Measurements from ENCODE around the gene NLE1.
"Not testable (repeated sequence)": the region's sequence is repeated elsewhere in the genome, so short reads cannot be mapped to it uniquely, and the experiment has no call there.

Gene NLE1

GRCh38 chr17:35141681-35142466 lies at the start of gene NLE1:
Gene NLE1 (minus strand): TSS chr17:35142303. CDS start chr17:35142275, 28 bp downstream.
- peaks cover 3% of the 10 kb centered on the region in 2 donors for H3K4me1 ChIP-seq (ENCODE audit: control insufficient read depth in 2 of 2, insufficient read depth in 2 of 2, low read length in 2 of 2)
- H3K27me3 ChIP-seq (ENCODE audit: control insufficient read depth in 2 of 2, insufficient read depth in 2 of 2, low read length in 2 of 2), result no peaks in the 10 kb centered on the region
- no peaks in the 10 kb centered on the region for H3K9me3 ChIP-seq (ENCODE audit: control insufficient read depth in 2 of 2, low read length in 2 of 2)
- H3K9ac ChIP-seq (ENCODE audit: low read depth in 1 of 2, low read length in 2 of 2), result peak within 1 kb of the TSS; percentile 52 to 79
- no peak within 1 kb of the TSS for H3K27ac ChIP-seq (ENCODE audit: low read depth in 2 of 2, low read length in 2 of 2)
- peak within 1 kb of the TSS; percentile 77 to 93 for H3K4me3 ChIP-seq (ENCODE audit: low read length in 2 of 2)
- H3K36me3 ChIP-seq (ENCODE audit: control insufficient read depth in 2 of 2, insufficient read depth in 2 of 2, low read length in 2 of 2), result peaks cover 9 to 13% of the 10 kb centered on the region in 2 donors

- H3K9ac ChIP-seq (ENCODE audit: low read depth in 1 of 2, low read length in 2 of 2), result no peak overlapping the region
- H3K27ac ChIP-seq (ENCODE audit: low read depth in 2 of 2, low read length in 2 of 2), result no peak overlapping the region
- no peaks in the 10 kb centered on the region for H3K27me3 ChIP-seq (ENCODE audit: control insufficient read depth in 2 of 2, insufficient read depth in 2 of 2, low read length in 2 of 2)
- H3K9me3 ChIP-seq (ENCODE audit: control insufficient read depth in 2 of 2, low read length in 2 of 2), result no peaks in the 10 kb centered on the region
- H3K36me3 ChIP-seq (ENCODE audit: control insufficient read depth in 2 of 2, insufficient read depth in 2 of 2, low read length in 2 of 2), result no peaks in the 10 kb centered on the region
- peaks cover 0 to 4% of the 10 kb centered on the region in 2 donors for H3K4me1 ChIP-seq (ENCODE audit: control insufficient read depth in 2 of 2, insufficient read depth in 2 of 2, low read length in 2 of 2)
- H3K4me3 ChIP-seq (ENCODE audit: low read length in 2 of 2), result no peak overlapping the region
These were observed 49.0 kb upstream of the NLE1 start for GRCh38 chr17:35191001-35191695.

- H3K4me3 ChIP-seq (ENCODE audit: low read length in 2 of 2), result no peak overlapping the region
- no peak overlapping the region for H3K9ac ChIP-seq (ENCODE audit: low read depth in 1 of 2, low read length in 2 of 2)
- no peak overlapping the region for H3K27ac ChIP-seq (ENCODE audit: low read depth in 2 of 2, low read length in 2 of 2)
- peaks cover 0 to 4% of the 10 kb centered on the region in 2 donors for H3K4me1 ChIP-seq (ENCODE audit: control insufficient read depth in 2 of 2, insufficient read depth in 2 of 2, low read length in 2 of 2)
- H3K9me3 ChIP-seq (ENCODE audit: control insufficient read depth in 2 of 2, low read length in 2 of 2), result no peaks in the 10 kb centered on the region
- H3K36me3 ChIP-seq (ENCODE audit: control insufficient read depth in 2 of 2, insufficient read depth in 2 of 2, low read length in 2 of 2), result no peaks in the 10 kb centered on the region
- no peaks in the 10 kb centered on the region for H3K27me3 ChIP-seq (ENCODE audit: control insufficient read depth in 2 of 2, insufficient read depth in 2 of 2, low read length in 2 of 2)
These were observed 47.2 kb upstream of the NLE1 start for GRCh38 chr17:35189291-35189690.

GRCh38 chr17:35188111-35188510 lies 46.0 kb upstream of the NLE1 start:
- no peak overlapping the region for H3K9ac ChIP-seq (ENCODE audit: low read depth in 1 of 2, low read length in 2 of 2)
- H3K4me3 ChIP-seq (ENCODE audit: low read length in 2 of 2), result no peak overlapping the region
- peak overlapping the region in 1 of 2 donors; percentile 29 for H3K27ac ChIP-seq (ENCODE audit: low read depth in 2 of 2, low read length in 2 of 2)
- no peaks in the 10 kb centered on the region for H3K27me3 ChIP-seq (ENCODE audit: control insufficient read depth in 2 of 2, insufficient read depth in 2 of 2, low read length in 2 of 2)
- no peaks in the 10 kb centered on the region for H3K9me3 ChIP-seq (ENCODE audit: control insufficient read depth in 2 of 2, low read length in 2 of 2)
- H3K4me1 ChIP-seq (ENCODE audit: control insufficient read depth in 2 of 2, insufficient read depth in 2 of 2, low read length in 2 of 2), result peaks cover 0 to 4% of the 10 kb centered on the region in 2 donors
- H3K36me3 ChIP-seq (ENCODE audit: control insufficient read depth in 2 of 2, insufficient read depth in 2 of 2, low read length in 2 of 2), result no peaks in the 10 kb centered on the region

GRCh38 chr17:35187481-35187880 lies 45.4 kb upstream of the NLE1 start:
- Histone ChIP-seq H3K4me3 (ENCODE audit: low read length in 2 of 2) (no peak overlapping the region), H3K27ac (ENCODE audit: low read depth in 2 of 2, low read length in 2 of 2) (peak overlapping the region in 1 of 2 donors; percentile 25), H3K36me3 (ENCODE audit: control insufficient read depth in 2 of 2, insufficient read depth in 2 of 2, low read length in 2 of 2) (no peaks in the 10 kb centered on the region), H3K9me3 (ENCODE audit: control insufficient read depth in 2 of 2, low read length in 2 of 2) (no peaks in the 10 kb centered on the region), H3K27me3 (ENCODE audit: control insufficient read depth in 2 of 2, insufficient read depth in 2 of 2, low read length in 2 of 2) (no peaks in the 10 kb centered on the region), H3K4me1 (ENCODE audit: control insufficient read depth in 2 of 2, insufficient read depth in 2 of 2, low read length in 2 of 2) (peaks cover 0 to 4% of the 10 kb centered on the region in 2 donors), H3K9ac (ENCODE audit: low read depth in 1 of 2, low read length in 2 of 2) (no peak overlapping the region)

GRCh38 chr17:35185849-35186248 lies 43.7 kb upstream of the NLE1 start:
- H3K4me1 ChIP-seq (ENCODE audit: control insufficient read depth in 2 of 2, insufficient read depth in 2 of 2, low read length in 2 of 2), result peaks cover 0 to 4% of the 10 kb centered on the region in 2 donors
- no peaks in the 10 kb centered on the region for H3K36me3 ChIP-seq (ENCODE audit: control insufficient read depth in 2 of 2, insufficient read depth in 2 of 2, low read length in 2 of 2)
- H3K27me3 ChIP-seq (ENCODE audit: control insufficient read depth in 2 of 2, insufficient read depth in 2 of 2, low read length in 2 of 2), result no peaks in the 10 kb centered on the region
- no peak overlapping the region for H3K9ac ChIP-seq (ENCODE audit: low read depth in 1 of 2, low read length in 2 of 2)
- H3K27ac ChIP-seq (ENCODE audit: low read depth in 2 of 2, low read length in 2 of 2), result no peak overlapping the region
- H3K9me3 ChIP-seq (ENCODE audit: control insufficient read depth in 2 of 2, low read length in 2 of 2), result no peaks in the 10 kb centered on the region
- no peak overlapping the region for H3K4me3 ChIP-seq (ENCODE audit: low read length in 2 of 2)

- H3K9me3 ChIP-seq (ENCODE audit: control insufficient read depth in 2 of 2, low read length in 2 of 2), result no peaks in the 10 kb centered on the region
- no peaks in the 10 kb centered on the region for H3K36me3 ChIP-seq (ENCODE audit: control insufficient read depth in 2 of 2, insufficient read depth in 2 of 2, low read length in 2 of 2)
- H3K27ac ChIP-seq (ENCODE audit: low read depth in 2 of 2, low read length in 2 of 2), result no peak overlapping the region
- H3K4me3 ChIP-seq (ENCODE audit: low read length in 2 of 2), result no peak overlapping the region
- H3K4me1 ChIP-seq (ENCODE audit: control insufficient read depth in 2 of 2, insufficient read depth in 2 of 2, low read length in 2 of 2), result peaks cover 0 to 4% of the 10 kb centered on the region in 2 donors
- no peak overlapping the region for H3K9ac ChIP-seq (ENCODE audit: low read depth in 1 of 2, low read length in 2 of 2)
- H3K27me3 ChIP-seq (ENCODE audit: control insufficient read depth in 2 of 2, insufficient read depth in 2 of 2, low read length in 2 of 2), result no peaks in the 10 kb centered on the region
These were observed 42.2 kb upstream of the NLE1 start for GRCh38 chr17:35184274-35184673.

- no peaks in the 10 kb centered on the region for H3K27me3 ChIP-seq (ENCODE audit: control insufficient read depth in 2 of 2, insufficient read depth in 2 of 2, low read length in 2 of 2)
- H3K4me3 ChIP-seq (ENCODE audit: low read length in 2 of 2), result no peak overlapping the region
- H3K9ac ChIP-seq (ENCODE audit: low read depth in 1 of 2, low read length in 2 of 2), result no peak overlapping the region
- no peak overlapping the region for H3K27ac ChIP-seq (ENCODE audit: low read depth in 2 of 2, low read length in 2 of 2)
- no peaks in the 10 kb centered on the region for H3K9me3 ChIP-seq (ENCODE audit: control insufficient read depth in 2 of 2, low read length in 2 of 2)
- peaks cover 0 to 4% of the 10 kb centered on the region in 2 donors for H3K4me1 ChIP-seq (ENCODE audit: control insufficient read depth in 2 of 2, insufficient read depth in 2 of 2, low read length in 2 of 2)
- H3K36me3 ChIP-seq (ENCODE audit: control insufficient read depth in 2 of 2, insufficient read depth in 2 of 2, low read length in 2 of 2), result no peaks in the 10 kb centered on the region
These were observed 41.2 kb upstream of the NLE1 start for GRCh38 chr17:35183332-35183731.

- not testable (repeated sequence) for H3K27ac ChIP-seq (ENCODE audit: low read depth in 2 of 2, low read length in 2 of 2); H3K4me1 ChIP-seq (ENCODE audit: control insufficient read depth in 2 of 2, insufficient read depth in 2 of 2, low read length in 2 of 2); H3K27me3 ChIP-seq (ENCODE audit: control insufficient read depth in 2 of 2, insufficient read depth in 2 of 2, low read length in 2 of 2); H3K4me3 ChIP-seq (ENCODE audit: low read length in 2 of 2); H3K9ac ChIP-seq (ENCODE audit: low read depth in 1 of 2, low read length in 2 of 2); H3K9me3 ChIP-seq (ENCODE audit: control insufficient read depth in 2 of 2, low read length in 2 of 2); H3K36me3 ChIP-seq (ENCODE audit: control insufficient read depth in 2 of 2, insufficient read depth in 2 of 2, low read length in 2 of 2)
These were observed 37.3 kb upstream of the NLE1 start for GRCh38 chr17:35179379-35179778.

- Histone ChIP-seq H3K9ac (ENCODE audit: low read depth in 1 of 2, low read length in 2 of 2) (no peak overlapping the region), H3K27ac (ENCODE audit: low read depth in 2 of 2, low read length in 2 of 2) (no peak overlapping the region), H3K36me3 (ENCODE audit: control insufficient read depth in 2 of 2, insufficient read depth in 2 of 2, low read length in 2 of 2) (no peaks in the 10 kb centered on the region), H3K27me3 (ENCODE audit: control insufficient read depth in 2 of 2, insufficient read depth in 2 of 2, low read length in 2 of 2) (no peaks in the 10 kb centered on the region), H3K9me3 (ENCODE audit: control insufficient read depth in 2 of 2, low read length in 2 of 2) (no peaks in the 10 kb centered on the region), H3K4me1 (ENCODE audit: control insufficient read depth in 2 of 2, insufficient read depth in 2 of 2, low read length in 2 of 2) (no peaks in the 10 kb centered on the region), H3K4me3 (ENCODE audit: low read length in 2 of 2) (no peak overlapping the region)
These were observed 34.8 kb upstream of the NLE1 start for GRCh38 chr17:35176897-35177296.
